Non-pigmented ciliary epithelial cell (primary cell): ENCODE results near the gene KRT73.

ENCODE experiments used
- DNase-seq: peaks from one replicate; pipeline ENCODE4 v3.0.0-alpha.2; 2010; ENCODE audit warnings: low read depth

Gene KRT73

GRCh38 chr12:52618866-52619265 lies 507 bp upstream of the KRT73 start:
- no peak for DNase-seq

- no peak for DNase-seq
These were observed 965 bp downstream of the KRT73 start for GRCh38 chr12:52617403-52617785.

GRCh38 chr12:52616680-52617402 lies 1.5 kb downstream of the KRT73 start:
- no peak for DNase-seq

GRCh38 chr12:52615912-52616311 lies 2.4 kb downstream of the KRT73 start:
- no peak for DNase-seq

- DNase-seq: no peak
These were observed 3.0 kb downstream of the KRT73 start for GRCh38 chr12:52615208-52615868.

GRCh38 chr12:52614381-52615207 lies 3.8 kb downstream of the KRT73 start:
- DNase-seq: no peak

GRCh38 chr12:52613384-52614030 lies 4.9 kb downstream of the KRT73 start:
- no peak for DNase-seq

GRCh38 chr12:52612431-52613383 lies 5.7 kb downstream of the KRT73 start:
- no peak for DNase-seq

- DNase-seq: no peak
These were observed 7.3 kb downstream of the KRT73 start for GRCh38 chr12:52611080-52611468.

- no peak for DNase-seq
These were observed 9.3 kb downstream of the KRT73 start for GRCh38 chr12:52608826-52609630.

- no peak for DNase-seq
These were observed 10.2 kb downstream of the KRT73 start for GRCh38 chr12:52608161-52608560.

- no peak for DNase-seq
These were observed 11.0 kb downstream of the KRT73 start for GRCh38 chr12:52607314-52607713.

GRCh38 chr12:52606581-52607218 lies 11.7 kb downstream of the KRT73 start:
- no peak for DNase-seq

- no peak for DNase-seq
These were observed 12.3 kb downstream of the KRT73 start for GRCh38 chr12:52606096-52606495.

- DNase-seq: no peak
These were observed 12.8 kb downstream of the KRT73 start for GRCh38 chr12:52605542-52605941.

- DNase-seq: no peak
These were observed 13.5 kb downstream of the KRT73 start for GRCh38 chr12:52604859-52605258.

GRCh38 chr12:52603314-52603713 lies 15.0 kb downstream of the KRT73 start:
- no peak for DNase-seq

- no peak for DNase-seq
These were observed 15.8 kb downstream of the KRT73 start for GRCh38 chr12:52602552-52602951.

- DNase-seq: no peak
These were observed 16.7 kb downstream of the KRT73 start for GRCh38 chr12:52601671-52602070.

GRCh38 chr12:52600941-52601481 lies 17.3 kb downstream of the KRT73 start, which contains the start of gene KRT72:
TSS of gene KRT72 (minus strand) at chr12:52601463. CDS start at chr12:52601452, 11 bp downstream.
- DNase-seq: no peak
